ENCODE data around the gene MYEOV.

MYEOV gene

DNA sequence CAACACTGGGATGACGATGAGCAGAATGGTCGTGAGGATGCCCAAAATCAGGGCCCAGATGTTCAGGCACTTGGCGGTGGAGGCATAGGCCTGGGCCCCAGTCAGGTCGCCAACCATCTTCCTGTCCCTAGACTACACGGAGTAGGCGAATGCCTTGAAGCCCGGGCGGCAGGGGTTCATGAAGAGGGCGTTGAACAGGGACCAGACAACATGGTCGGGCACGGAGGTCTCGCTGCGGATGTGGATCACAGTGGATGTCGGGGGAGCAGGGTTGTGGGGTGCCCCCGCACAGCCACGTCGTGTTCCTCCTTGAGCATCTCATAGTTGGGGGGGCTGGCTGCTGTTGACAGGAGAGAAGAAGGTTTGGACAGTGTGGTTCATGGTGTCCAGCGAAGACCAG lies 9.5 kb downstream of the MYEOV start:
- H3K27ac ChIP-seq (ENCODE audit: low read depth, low read length, severe bottlenecking) = no peak overlapping the region
- H3K4me3 ChIP-seq (ENCODE audit: extremely low read depth, insufficient read depth, low read length, poor library complexity, severe bottlenecking) = no peak overlapping the region
- WGBS, 2 experiments (ENCODE audit: insufficient coverage in 2 of 2) = 95 to 97% methylated on average over 12 to 18 of the region's 18 CpGs
- no peaks in the 10 kb centered on the region for H3K9me3 ChIP-seq (ENCODE audit: control insufficient read depth, low read length)
- peaks cover 43% of the 10 kb centered on the region for H3K4me1 ChIP-seq (ENCODE audit: control insufficient read depth, insufficient read depth, low read length, poor library complexity, severe bottlenecking)
- H3K36me3 ChIP-seq (ENCODE audit: control insufficient read depth, insufficient read depth, low read length) = no peaks in the 10 kb centered on the region

DNA sequence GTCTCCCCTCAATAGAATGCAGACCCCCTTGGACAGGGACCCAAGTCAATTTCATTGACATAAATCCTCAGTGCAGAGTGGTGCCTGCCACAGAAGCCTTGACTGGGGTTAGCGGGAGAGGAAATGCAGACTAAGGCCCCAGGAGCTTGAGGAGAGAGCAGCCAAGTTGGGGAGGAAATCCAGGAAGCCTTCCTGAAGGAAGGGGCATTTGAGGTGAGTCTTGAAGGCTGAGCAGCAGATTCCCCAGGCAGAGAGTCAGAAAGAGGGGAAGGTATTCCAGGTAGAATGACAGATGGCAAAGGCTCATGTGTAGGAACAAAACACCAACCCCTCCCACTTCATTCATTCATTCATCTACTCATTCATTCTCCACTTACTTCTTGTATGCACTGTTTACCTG lies 10.3 kb downstream of the MYEOV start:
- Histone ChIP-seq H3K27ac (ENCODE audit: low read depth, low read length, severe bottlenecking) (no peak overlapping the region), H3K4me3 (ENCODE audit: extremely low read depth, insufficient read depth, low read length, poor library complexity, severe bottlenecking) (no peak overlapping the region), H3K4me1 (ENCODE audit: control insufficient read depth, insufficient read depth, low read length, poor library complexity, severe bottlenecking) (peaks cover 35% of the 10 kb centered on the region), H3K9me3 (ENCODE audit: control insufficient read depth, low read length) (no peaks in the 10 kb centered on the region), H3K36me3 (ENCODE audit: control insufficient read depth, insufficient read depth, low read length) (no peaks in the 10 kb centered on the region)
- 93 to 100% methylated on average over 1 of the region's 1 CpG for WGBS, 2 experiments (ENCODE audit: insufficient coverage in 2 of 2)

DNA sequence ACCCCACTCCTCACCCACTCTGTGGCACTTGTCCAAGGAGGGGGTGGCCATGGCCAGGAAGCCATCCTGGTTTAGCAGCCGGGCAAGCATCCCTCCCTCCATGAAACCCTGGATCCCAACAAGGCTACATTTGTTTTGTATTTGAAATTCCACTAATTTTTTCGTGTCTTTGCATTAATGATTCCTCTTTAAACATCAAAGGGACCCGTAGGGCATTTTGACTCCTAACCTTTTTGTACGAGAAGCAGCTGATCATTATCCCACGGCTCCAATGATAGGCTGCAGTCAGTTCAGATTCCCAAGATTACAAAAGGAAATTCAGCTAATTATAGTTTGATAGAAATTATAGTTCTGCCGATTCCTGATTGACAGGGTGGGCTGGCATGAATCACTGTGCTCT lies 10.7 kb downstream of the MYEOV start:
- no peak overlapping the region for H3K27ac ChIP-seq (ENCODE audit: low read depth, low read length, severe bottlenecking)
- H3K36me3 ChIP-seq (ENCODE audit: control insufficient read depth, insufficient read depth, low read length) = no peaks in the 10 kb centered on the region
- WGBS, 2 experiments (ENCODE audit: insufficient coverage in 2 of 2) = 83 to 98% methylated on average over 1 to 5 of the region's 6 CpGs
- H3K9me3 ChIP-seq (ENCODE audit: control insufficient read depth, low read length) = no peaks in the 10 kb centered on the region
- H3K4me3 ChIP-seq (ENCODE audit: extremely low read depth, insufficient read depth, low read length, poor library complexity, severe bottlenecking) = no peak overlapping the region
- peaks cover 31% of the 10 kb centered on the region for H3K4me1 ChIP-seq (ENCODE audit: control insufficient read depth, insufficient read depth, low read length, poor library complexity, severe bottlenecking)

DNA sequence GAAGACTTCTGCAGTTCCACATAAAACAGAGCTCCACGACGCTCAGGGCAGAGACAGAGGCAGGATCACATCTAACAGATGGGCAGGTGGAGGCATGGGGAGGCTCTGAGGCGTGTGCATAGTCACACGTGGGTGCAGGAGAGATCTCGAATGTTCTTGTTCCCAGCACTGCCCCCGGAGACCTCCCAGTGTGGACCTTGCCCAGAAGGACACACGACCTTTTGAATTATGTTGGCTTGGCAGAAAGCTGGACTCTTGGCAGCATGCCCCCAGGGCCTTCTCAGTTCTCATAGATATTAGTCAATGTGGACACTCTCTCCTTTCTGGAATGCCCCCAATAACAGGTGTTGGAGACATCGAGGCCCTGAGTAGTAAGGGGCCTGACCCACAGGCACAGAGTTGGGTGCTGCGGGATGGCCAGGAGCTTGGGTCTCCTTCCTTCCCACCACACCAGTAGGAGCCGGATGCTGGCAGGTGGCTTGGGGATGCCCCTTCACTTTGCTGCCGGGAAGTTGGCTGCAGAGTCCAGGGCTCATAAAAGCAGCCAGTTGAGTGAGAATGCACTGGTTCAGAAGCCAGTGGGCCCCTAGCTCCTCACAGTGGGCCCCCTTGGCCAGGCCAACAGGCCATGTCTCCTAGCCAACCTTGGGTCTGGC lies 12.1 kb downstream of the MYEOV start:
- 89 to 90% methylated on average over 10 to 11 of the region's 11 CpGs for WGBS, 2 experiments (ENCODE audit: insufficient coverage in 2 of 2)
- H3K36me3 ChIP-seq (ENCODE audit: control insufficient read depth, insufficient read depth, low read length) = no peaks in the 10 kb centered on the region
- H3K27ac ChIP-seq (ENCODE audit: low read depth, low read length, severe bottlenecking) = no peak overlapping the region
- peaks cover 17% of the 10 kb centered on the region for H3K4me1 ChIP-seq (ENCODE audit: control insufficient read depth, insufficient read depth, low read length, poor library complexity, severe bottlenecking)
- no peak overlapping the region for H3K4me3 ChIP-seq (ENCODE audit: extremely low read depth, insufficient read depth, low read length, poor library complexity, severe bottlenecking)
- no peaks in the 10 kb centered on the region for H3K9me3 ChIP-seq (ENCODE audit: control insufficient read depth, low read length)

DNA sequence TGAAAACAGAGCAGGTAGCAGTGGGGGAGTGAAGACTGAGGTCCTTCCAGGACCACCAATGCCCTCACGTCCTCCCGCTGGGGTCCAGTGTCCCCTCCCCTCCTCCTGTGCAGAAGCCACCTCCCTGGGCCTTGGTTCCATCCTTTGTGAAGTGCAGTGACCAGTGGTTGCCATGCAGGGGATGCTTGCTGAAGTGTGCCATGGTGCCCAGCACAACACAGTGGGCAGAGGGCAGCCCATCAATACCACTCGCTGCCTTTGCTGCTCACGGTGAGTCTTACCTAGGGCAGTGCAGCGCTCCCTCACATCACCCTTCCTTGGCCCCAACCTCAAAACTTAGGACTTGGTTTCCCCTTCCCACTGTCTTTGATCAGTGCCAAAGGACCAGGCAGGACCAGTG lies 12.9 kb downstream of the MYEOV start:
- no peaks in the 10 kb centered on the region for H3K9me3 ChIP-seq (ENCODE audit: control insufficient read depth, low read length)
- no peak overlapping the region for H3K4me3 ChIP-seq (ENCODE audit: extremely low read depth, insufficient read depth, low read length, poor library complexity, severe bottlenecking)
- no peak overlapping the region for H3K27ac ChIP-seq (ENCODE audit: low read depth, low read length, severe bottlenecking)
- no peaks in the 10 kb centered on the region for H3K36me3 ChIP-seq (ENCODE audit: control insufficient read depth, insufficient read depth, low read length)
- 90 to 100% methylated on average over 3 of the region's 5 CpGs for WGBS, 2 experiments (ENCODE audit: insufficient coverage in 2 of 2)
- H3K4me1 ChIP-seq (ENCODE audit: control insufficient read depth, insufficient read depth, low read length, poor library complexity, severe bottlenecking) = peaks cover 19% of the 10 kb centered on the region

DNA sequence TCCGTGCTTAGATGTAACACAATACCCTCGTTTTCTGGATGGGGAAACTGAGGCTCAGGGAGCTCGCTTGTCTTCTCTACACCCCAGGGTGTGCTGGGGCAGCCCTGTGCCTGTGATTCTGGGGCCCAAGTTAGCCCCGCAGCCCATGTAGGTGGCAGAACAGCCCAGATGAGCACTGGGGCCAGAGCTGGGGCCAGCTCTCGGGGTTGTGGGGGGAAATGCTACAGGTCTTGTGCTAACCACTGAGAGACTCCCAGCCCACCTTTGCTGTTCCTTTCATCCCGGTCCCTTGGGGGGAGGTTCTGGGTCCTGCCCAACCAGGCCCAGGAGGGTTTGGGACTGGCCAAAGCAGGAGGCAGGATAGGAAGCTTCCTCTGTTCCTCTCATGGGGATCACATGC lies 13.5 kb downstream of the MYEOV start:
- WGBS, 2 experiments (ENCODE audit: insufficient coverage in 2 of 2) = 84 to 87% methylated on average over 4 of the region's 6 CpGs

DNA sequence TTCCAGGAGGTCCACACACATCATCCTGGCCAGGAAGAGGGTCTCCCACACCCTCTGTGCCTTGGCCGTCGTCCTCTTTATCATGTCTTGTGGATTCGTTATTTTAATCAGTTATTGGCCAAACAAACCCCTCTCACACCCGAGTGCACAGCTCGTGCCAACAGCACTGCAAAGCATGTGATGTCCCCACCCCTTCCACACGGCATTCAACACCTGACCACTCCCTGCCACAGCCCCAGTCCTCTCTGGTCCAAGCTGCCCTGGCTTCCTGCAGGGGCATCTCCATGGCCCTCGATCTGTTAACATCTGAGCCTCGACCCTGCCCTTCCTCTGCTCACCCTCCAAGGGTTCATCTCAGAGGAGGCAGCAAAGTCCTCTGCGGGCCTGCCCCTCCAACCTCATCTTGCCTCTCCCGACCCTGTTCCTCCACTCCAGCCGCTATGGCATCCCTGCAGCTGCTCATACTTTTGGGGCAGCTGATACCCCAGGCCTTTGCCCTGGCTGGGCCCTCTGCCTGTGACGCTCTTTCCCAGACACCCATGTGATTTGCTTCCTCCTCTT lies 14.0 kb downstream of the MYEOV start:
- no peak overlapping the region for H3K4me3 ChIP-seq (ENCODE audit: extremely low read depth, insufficient read depth, low read length, poor library complexity, severe bottlenecking)
- H3K27ac ChIP-seq (ENCODE audit: low read depth, low read length, severe bottlenecking) = no peak overlapping the region
- peaks cover 12% of the 10 kb centered on the region for H3K4me1 ChIP-seq (ENCODE audit: control insufficient read depth, insufficient read depth, low read length, poor library complexity, severe bottlenecking)
- WGBS, 2 experiments (ENCODE audit: insufficient coverage in 2 of 2) = 86 to 88% methylated on average over 10 to 12 of the region's 12 CpGs
- no peaks in the 10 kb centered on the region for H3K9me3 ChIP-seq (ENCODE audit: control insufficient read depth, low read length)
- H3K36me3 ChIP-seq (ENCODE audit: control insufficient read depth, insufficient read depth, low read length) = no peaks in the 10 kb centered on the region

More for the DNA sequence above, 13.5 kb downstream of the MYEOV start:
- no peak overlapping the region for H3K27ac ChIP-seq (ENCODE audit: low read depth, low read length, severe bottlenecking)
- H3K4me3 ChIP-seq (ENCODE audit: extremely low read depth, insufficient read depth, low read length, poor library complexity, severe bottlenecking) = no peak overlapping the region
- no peaks in the 10 kb centered on the region for H3K36me3 ChIP-seq (ENCODE audit: control insufficient read depth, insufficient read depth, low read length)
- H3K4me1 ChIP-seq (ENCODE audit: control insufficient read depth, insufficient read depth, low read length, poor library complexity, severe bottlenecking) = peaks cover 18% of the 10 kb centered on the region
- no peaks in the 10 kb centered on the region for H3K9me3 ChIP-seq (ENCODE audit: control insufficient read depth, low read length)

DNA sequence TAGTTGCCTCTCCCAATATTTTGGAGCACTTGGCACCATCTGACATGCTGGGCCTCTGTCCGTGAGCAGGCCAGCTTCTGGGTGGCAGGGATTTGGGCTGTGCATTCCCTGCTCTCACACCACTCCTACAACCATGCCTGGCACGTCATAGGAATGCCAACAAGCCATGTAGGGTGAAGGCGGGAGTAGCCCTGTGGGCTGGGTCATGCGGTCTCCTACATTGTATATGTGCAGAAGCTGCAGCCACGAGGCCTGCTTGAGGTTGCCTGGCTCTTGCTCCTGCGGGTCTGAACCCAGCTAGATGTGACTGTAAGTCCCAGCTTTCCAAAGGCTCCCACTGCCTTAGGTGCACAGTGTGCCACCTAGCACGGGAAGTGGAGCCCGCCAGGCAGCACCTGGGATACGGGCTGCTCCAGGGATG lies 14.5 kb downstream of the MYEOV start:
- no peaks in the 10 kb centered on the region for H3K9me3 ChIP-seq (ENCODE audit: control insufficient read depth, low read length)
- H3K4me3 ChIP-seq (ENCODE audit: extremely low read depth, insufficient read depth, low read length, poor library complexity, severe bottlenecking) = no peak overlapping the region
- 93 to 96% methylated on average over 8 of the region's 9 CpGs for WGBS, 2 experiments (ENCODE audit: insufficient coverage in 2 of 2)
- no peak overlapping the region for H3K27ac ChIP-seq (ENCODE audit: low read depth, low read length, severe bottlenecking)
- H3K4me1 ChIP-seq (ENCODE audit: control insufficient read depth, insufficient read depth, low read length, poor library complexity, severe bottlenecking) = peaks cover 11% of the 10 kb centered on the region
- no peaks in the 10 kb centered on the region for H3K36me3 ChIP-seq (ENCODE audit: control insufficient read depth, insufficient read depth, low read length)

DNA sequence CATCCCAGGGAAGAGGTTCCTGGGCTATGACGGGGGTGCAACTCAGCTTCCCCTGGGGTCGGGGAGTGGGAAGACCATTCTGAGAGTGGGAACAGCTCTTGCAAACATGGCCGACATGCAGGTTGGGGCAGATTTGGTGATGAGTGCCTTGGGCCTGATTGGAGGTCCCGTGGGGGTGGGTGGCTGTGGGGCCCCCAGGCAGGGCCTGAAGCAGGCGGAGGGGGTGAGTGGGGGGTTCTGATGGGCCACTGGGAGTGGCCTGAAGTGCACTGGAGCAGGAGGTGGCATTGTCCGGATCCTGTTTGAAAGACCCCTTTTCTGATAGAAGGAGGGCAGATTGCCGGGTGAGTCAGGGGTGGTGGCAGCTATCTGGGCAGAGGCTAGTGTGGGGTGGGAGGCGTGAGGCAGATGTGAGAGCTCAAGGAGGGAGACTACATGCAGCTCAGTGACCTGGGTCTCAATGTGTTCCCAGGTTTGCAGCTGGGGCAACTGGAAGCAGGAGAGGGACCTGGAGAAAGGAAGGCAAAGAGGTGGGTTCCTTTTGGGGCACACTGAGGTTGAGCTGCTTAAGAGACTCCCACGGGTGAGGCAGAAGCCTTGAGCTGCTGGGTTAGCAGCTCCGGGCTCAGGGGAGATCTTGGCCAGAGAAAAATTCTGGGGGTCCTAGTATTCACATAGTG lies 15.1 kb downstream of the MYEOV start:
- Histone ChIP-seq H3K9me3 (ENCODE audit: control insufficient read depth, low read length) (no peaks in the 10 kb centered on the region), H3K27ac (ENCODE audit: low read depth, low read length, severe bottlenecking) (no peak overlapping the region), H3K36me3 (ENCODE audit: control insufficient read depth, insufficient read depth, low read length) (no peaks in the 10 kb centered on the region), H3K4me3 (ENCODE audit: extremely low read depth, insufficient read depth, low read length, poor library complexity, severe bottlenecking) (no peak overlapping the region), H3K4me1 (ENCODE audit: control insufficient read depth, insufficient read depth, low read length, poor library complexity, severe bottlenecking) (peaks cover 11% of the 10 kb centered on the region)
- WGBS, 2 experiments (ENCODE audit: insufficient coverage in 2 of 2) = 93% methylated on average over 7 to 10 of the region's 10 CpGs

DNA sequence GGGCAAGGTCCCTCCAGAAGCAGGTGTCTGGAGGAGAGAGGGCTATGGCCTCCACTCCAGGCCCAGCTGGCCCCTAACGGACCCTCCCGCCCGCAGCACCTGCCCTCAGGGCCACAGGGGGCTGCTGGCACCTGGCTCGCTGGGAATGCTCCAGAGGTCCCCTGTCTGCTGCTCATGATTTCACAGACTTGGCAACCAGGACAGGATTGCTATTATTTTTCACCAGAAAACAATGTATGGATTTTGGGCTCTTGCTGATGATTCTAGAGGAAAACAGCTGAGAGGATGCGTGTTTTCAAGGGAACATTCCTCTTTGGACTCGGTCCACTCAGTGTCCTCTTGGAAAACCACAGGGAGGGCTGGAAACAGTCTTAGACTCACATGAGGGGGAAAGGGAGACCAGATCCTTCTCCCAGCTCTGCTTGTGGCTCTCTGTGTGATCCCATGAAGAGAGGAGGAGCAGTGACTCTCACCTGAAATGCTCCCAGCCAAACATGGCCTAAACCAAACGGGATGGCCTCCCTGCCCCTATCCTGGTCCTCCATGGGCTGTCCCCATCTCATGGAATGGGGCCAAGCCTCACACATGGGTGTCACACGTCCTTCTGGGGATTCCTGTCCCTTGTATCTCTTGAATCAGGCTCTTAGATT lies 15.8 kb downstream of the MYEOV start:
- no peak overlapping the region for H3K27ac ChIP-seq (ENCODE audit: low read depth, low read length, severe bottlenecking)
- WGBS, 2 experiments (ENCODE audit: insufficient coverage in 2 of 2) = 94 to 95% methylated on average over 7 to 8 of the region's 8 CpGs
- peaks cover 11% of the 10 kb centered on the region for H3K4me1 ChIP-seq (ENCODE audit: control insufficient read depth, insufficient read depth, low read length, poor library complexity, severe bottlenecking)
- no peak overlapping the region for H3K4me3 ChIP-seq (ENCODE audit: extremely low read depth, insufficient read depth, low read length, poor library complexity, severe bottlenecking)
- no peaks in the 10 kb centered on the region for H3K9me3 ChIP-seq (ENCODE audit: control insufficient read depth, low read length)
- H3K36me3 ChIP-seq (ENCODE audit: control insufficient read depth, insufficient read depth, low read length) = no peaks in the 10 kb centered on the region
